ENCODE measurements around the gene SLCO1A2.

Gene SLCO1A2

GRCh38 chr12:21308785-21309184 lies 25.9 kb downstream of the SLCO1A2 start:
- TF ChIP-seq EZH2phosphoT487 (IDR thresholded peaks at IDR 0.05; ENCODE audit: low read depth) (no peak), CTCF (IDR thresholded peaks at IDR 0.05; ENCODE audit: low read depth, low read length) (no peak)
- Histone ChIP-seq H3K27ac (ENCODE audit: low read length) (no peak overlapping the region), H2AFZ (ENCODE audit: low read depth, low read length) (no peak overlapping the region), H3K4me1 (ENCODE audit: low read length) (no peaks in the 10 kb centered on the region), H3K4me2 (ENCODE audit: low read length) (no peak overlapping the region), H3K9ac (ENCODE audit: low read length) (no peak overlapping the region), H3K4me3 (ENCODE audit: low read length) (no peak overlapping the region), H3K27me3 (ENCODE audit: low read depth, low read length) (no peaks in the 10 kb centered on the region), H4K20me1 (ENCODE audit: insufficient read depth, low read length) (no peaks in the 10 kb centered on the region), H3K9me3 (ENCODE audit: insufficient read depth, low read length) (no peaks in the 10 kb centered on the region), H3K79me2 (ENCODE audit: low read length) (no peaks in the 10 kb centered on the region), H3K36me3 (replicated peaks; ENCODE audit: low read depth, low read length) (no peaks in the 10 kb centered on the region)

- no peaks in the 10 kb centered on the region for H3K79me2 ChIP-seq (ENCODE audit: low read length)
- no peak overlapping the region for H3K4me3 ChIP-seq (ENCODE audit: low read length)
- no peak overlapping the region for H3K27ac ChIP-seq (ENCODE audit: low read length)
- no peaks in the 10 kb centered on the region for H3K36me3 ChIP-seq (replicated peaks; ENCODE audit: low read depth, low read length)
- no peak overlapping the region for H2AFZ ChIP-seq (ENCODE audit: low read depth, low read length)
- no peak overlapping the region for H3K9ac ChIP-seq (ENCODE audit: low read length)
- H3K4me1 ChIP-seq (ENCODE audit: low read length), result no peaks in the 10 kb centered on the region
- no peaks in the 10 kb centered on the region for H3K9me3 ChIP-seq (ENCODE audit: insufficient read depth, low read length)
- H3K27me3 ChIP-seq (ENCODE audit: low read depth, low read length), result no peaks in the 10 kb centered on the region
- H3K4me2 ChIP-seq (ENCODE audit: low read length), result no peak overlapping the region
- H4K20me1 ChIP-seq (ENCODE audit: insufficient read depth, low read length), result no peaks in the 10 kb centered on the region
- TF ChIP-seq CTCF (IDR thresholded peaks at IDR 0.05; ENCODE audit: low read depth, low read length), result no peak
- no peak for TF ChIP-seq EZH2phosphoT487 (IDR thresholded peaks at IDR 0.05; ENCODE audit: low read depth)
Observed at GRCh38 chr12:21305661-21306060, 29.1 kb downstream of the SLCO1A2 start.

GRCh38 chr12:21300632-21301031 lies 34.1 kb downstream of the SLCO1A2 start:
- Histone ChIP-seq H3K79me2 (ENCODE audit: low read length) (no peaks in the 10 kb centered on the region), H4K20me1 (ENCODE audit: insufficient read depth, low read length) (no peaks in the 10 kb centered on the region), H2AFZ (ENCODE audit: low read depth, low read length) (no peak overlapping the region), H3K9ac (ENCODE audit: low read length) (no peak overlapping the region), H3K4me3 (ENCODE audit: low read length) (no peak overlapping the region), H3K27ac (ENCODE audit: low read length) (no peak overlapping the region), H3K4me1 (ENCODE audit: low read length) (peaks cover 24% of the 10 kb centered on the region), H3K36me3 (replicated peaks; ENCODE audit: low read depth, low read length) (no peaks in the 10 kb centered on the region), H3K4me2 (ENCODE audit: low read length) (no peak overlapping the region), H3K27me3 (ENCODE audit: low read depth, low read length) (no peaks in the 10 kb centered on the region), H3K9me3 (ENCODE audit: insufficient read depth, low read length) (no peaks in the 10 kb centered on the region)
- TF ChIP-seq CTCF (IDR thresholded peaks at IDR 0.05; ENCODE audit: low read depth, low read length), result no peak
- TF ChIP-seq EZH2phosphoT487 (IDR thresholded peaks at IDR 0.05; ENCODE audit: low read depth), result no peak

- H2AFZ ChIP-seq (ENCODE audit: low read depth, low read length), result peak overlapping the region; percentile 39
- peaks cover 30% of the 10 kb centered on the region for H3K4me1 ChIP-seq (ENCODE audit: low read length)
- H3K27me3 ChIP-seq (ENCODE audit: low read depth, low read length), result no peaks in the 10 kb centered on the region
- H3K4me2 ChIP-seq (ENCODE audit: low read length), result peak overlapping the region; percentile 48
- no peaks in the 10 kb centered on the region for H4K20me1 ChIP-seq (ENCODE audit: insufficient read depth, low read length)
- H3K9ac ChIP-seq (ENCODE audit: low read length), result no peak overlapping the region
- H3K36me3 ChIP-seq (replicated peaks; ENCODE audit: low read depth, low read length), result no peaks in the 10 kb centered on the region
- TF ChIP-seq CTCF (IDR thresholded peaks at IDR 0.05; ENCODE audit: low read depth, low read length) (peak; percentile 68), EZH2phosphoT487 (IDR thresholded peaks at IDR 0.05; ENCODE audit: low read depth) (no peak)
- H3K9me3 ChIP-seq (ENCODE audit: insufficient read depth, low read length), result no peaks in the 10 kb centered on the region
- H3K79me2 ChIP-seq (ENCODE audit: low read length), result no peaks in the 10 kb centered on the region
- H3K27ac ChIP-seq (ENCODE audit: low read length), result no peak overlapping the region
- peak overlapping the region; percentile 14 for H3K4me3 ChIP-seq (ENCODE audit: low read length)
Observed at GRCh38 chr12:21296751-21297406, 37.8 kb downstream of the SLCO1A2 start.
